ENCODE data around the gene SLC35F1.

Gene SLC35F1

GRCh38 chr6:118197539-118197938 lies 290.5 kb downstream of the SLC35F1 start:
- DNase-seq (ENCODE audit: low read depth in 2 of 2), result no peak

GRCh38 chr6:118198746-118199145 lies 291.7 kb downstream of the SLC35F1 start:
- DNase-seq (ENCODE audit: low read depth in 2 of 2), result no peak

GRCh38 chr6:118200160-118200559 lies 293.1 kb downstream of the SLC35F1 start:
- no peak for DNase-seq (ENCODE audit: low read depth in 2 of 2)

GRCh38 chr6:118202517-118202916 lies 295.5 kb downstream of the SLC35F1 start:
- no peak for DNase-seq (ENCODE audit: low read depth in 2 of 2)

GRCh38 chr6:118203545-118203944 lies 296.5 kb downstream of the SLC35F1 start:
- DNase-seq (ENCODE audit: low read depth in 2 of 2), result no peak

- no peak for DNase-seq (ENCODE audit: low read depth in 2 of 2)
These were observed 299.2 kb downstream of the SLC35F1 start for GRCh38 chr6:118206221-118206620.

GRCh38 chr6:118207947-118208346 lies 300.9 kb downstream of the SLC35F1 start:
- no peak for DNase-seq (ENCODE audit: low read depth in 2 of 2)

GRCh38 chr6:118212451-118213173 lies 305.5 kb downstream of the SLC35F1 start:
- DNase-seq (ENCODE audit: low read depth in 2 of 2), result no peak

GRCh38 chr6:118215269-118215668 lies 308.2 kb downstream of the SLC35F1 start:
- DNase-seq (ENCODE audit: low read depth in 2 of 2), result no peak

GRCh38 chr6:118216751-118217150 lies 309.7 kb downstream of the SLC35F1 start:
- no peak for DNase-seq (ENCODE audit: low read depth in 2 of 2)

GRCh38 chr6:118218156-118218555 lies 311.1 kb downstream of the SLC35F1 start:
- DNase-seq (ENCODE audit: low read depth in 2 of 2), result no peak

GRCh38 chr6:118220429-118221128 lies 313.5 kb downstream of the SLC35F1 start:
- DNase-seq (ENCODE audit: low read depth in 2 of 2), result no peak

- no peak for DNase-seq (ENCODE audit: low read depth in 2 of 2)
These were observed 316.3 kb downstream of the SLC35F1 start for GRCh38 chr6:118223316-118223715.

GRCh38 chr6:118228886-118229285 lies 321.8 kb downstream of the SLC35F1 start:
- DNase-seq (ENCODE audit: low read depth in 2 of 2), result no peak

GRCh38 chr6:118240878-118241528 lies 333.9 kb downstream of the SLC35F1 start:
- DNase-seq (ENCODE audit: low read depth in 2 of 2), result no peak

GRCh38 chr6:118246406-118246805 lies 339.3 kb downstream of the SLC35F1 start:
- DNase-seq (ENCODE audit: low read depth in 2 of 2), result no peak

GRCh38 chr6:118248171-118248570 lies 341.1 kb downstream of the SLC35F1 start:
- no peak for DNase-seq (ENCODE audit: low read depth in 2 of 2)

GRCh38 chr6:118249680-118250079 lies 342.6 kb downstream of the SLC35F1 start:
- DNase-seq (ENCODE audit: low read depth in 2 of 2), result no peak

- no peak for DNase-seq (ENCODE audit: low read depth in 2 of 2)
These were observed 345.4 kb downstream of the SLC35F1 start for GRCh38 chr6:118252474-118252873.

GRCh38 chr6:118253741-118254140 lies 346.7 kb downstream of the SLC35F1 start:
- no peak for DNase-seq (ENCODE audit: low read depth in 2 of 2)

GRCh38 chr6:118260833-118261232 lies 353.8 kb downstream of the SLC35F1 start:
- no peak for DNase-seq (ENCODE audit: low read depth in 2 of 2)

GRCh38 chr6:118263921-118264486 lies 356.9 kb downstream of the SLC35F1 start:
- no peak for DNase-seq (ENCODE audit: low read depth in 2 of 2)

GRCh38 chr6:118269659-118270058 lies 362.6 kb downstream of the SLC35F1 start:
- no peak for DNase-seq (ENCODE audit: low read depth in 2 of 2)

Measured in stimulated activated CD8-positive, alpha-beta memory T cell treated with anti-CD3 and anti-CD28 coated beads, Interleukin-2, amount 100 ng/mL, for 1 hour (primary cell).